CD1c-positive myeloid dendritic cell (primary cell): ENCODE results near the gene MAP3K9.
"Not testable (repeated sequence)": the region's sequence is repeated elsewhere in the genome, so short reads cannot be mapped to it uniquely, and the experiment has no call there.

Source experiments
- DNase-seq: peaks from one replicate; pipeline ENCODE4 v3.0.0-alpha.2; 2016; ENCODE audit errors: extremely low spot score

Gene MAP3K9

DNA sequence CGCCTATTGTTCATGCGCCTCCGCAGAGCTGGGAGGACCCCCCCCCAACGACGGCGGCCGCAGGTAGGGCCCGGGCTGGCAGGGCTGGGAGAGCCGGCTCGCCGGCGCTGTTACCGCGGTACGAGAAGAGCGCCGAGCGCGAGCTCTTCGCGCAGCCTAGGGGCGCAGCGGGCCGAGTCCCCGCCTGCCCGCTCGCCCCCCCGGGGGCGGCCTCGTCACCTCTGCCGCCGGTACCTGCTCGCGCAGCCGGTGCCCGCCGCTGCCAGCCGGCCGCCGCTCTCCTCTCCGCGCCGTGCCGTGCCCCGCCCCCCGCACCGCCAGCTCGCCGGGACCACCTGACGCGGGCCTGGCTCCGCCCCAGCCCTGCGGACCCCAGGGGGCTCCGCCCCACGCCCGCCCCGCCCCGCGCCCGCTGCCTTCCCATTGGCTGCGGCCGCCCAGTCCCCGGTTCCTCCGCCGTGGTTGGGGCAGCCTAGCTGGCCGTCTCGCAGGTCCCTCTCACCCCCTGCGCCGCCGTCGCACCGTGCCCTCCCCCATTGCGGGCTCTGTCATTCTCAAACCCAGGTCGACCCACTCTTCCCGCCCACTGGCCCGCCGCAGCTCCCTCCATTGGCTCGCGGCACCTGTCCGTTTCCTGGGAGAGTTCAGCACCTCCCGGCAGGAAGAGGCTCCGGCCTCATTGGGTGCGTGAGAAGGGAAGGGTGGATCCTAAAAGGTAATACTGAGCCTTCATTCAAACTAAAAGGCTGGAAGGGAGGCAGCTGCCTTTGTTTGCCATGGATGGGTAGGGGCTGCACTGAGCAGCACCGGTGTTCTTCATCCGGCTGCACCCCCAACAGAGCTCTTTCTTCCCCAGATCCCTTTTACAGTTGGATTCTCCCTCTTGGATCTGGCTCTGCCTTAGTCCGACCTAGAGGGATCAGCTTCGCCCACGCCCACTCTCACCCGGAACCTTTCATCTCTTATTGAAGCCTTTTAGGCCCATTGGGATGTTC is at the start of gene MAP3K9:
Gene MAP3K9 (minus strand): TSS at position 289 of the 995 bp plus-strand sequence. CDS start 342 bp downstream, outside the sequence.
- peak; percentile 72 for DNase-seq

DNA sequence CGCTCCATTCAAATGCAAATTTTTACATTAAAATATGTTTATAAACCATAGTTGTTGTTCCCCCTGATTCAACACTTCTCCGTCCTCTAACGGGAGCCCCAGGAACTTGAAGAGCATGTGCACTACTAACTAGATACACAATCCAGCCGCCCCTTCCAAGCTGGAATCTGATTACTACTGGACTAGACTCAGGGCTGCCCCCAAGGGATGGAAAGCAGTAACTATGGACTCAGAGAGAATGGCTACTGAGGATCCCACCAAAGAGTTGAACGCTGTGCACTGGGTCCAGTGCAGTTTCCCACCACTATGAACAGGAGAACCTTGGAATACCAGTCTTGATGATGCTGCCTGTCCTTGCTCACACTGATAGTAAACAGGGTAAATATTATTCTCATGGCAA is 49.3 kb upstream of the MAP3K9 start:
- no peak for DNase-seq

GRCh38 chr14:70857496-70857890 is 48.2 kb upstream of the MAP3K9 start:
- no peak for DNase-seq

- DNase-seq: no peak
Observed at GRCh38 chr14:70856851-70857495, 47.7 kb upstream of the MAP3K9 start.

DNA sequence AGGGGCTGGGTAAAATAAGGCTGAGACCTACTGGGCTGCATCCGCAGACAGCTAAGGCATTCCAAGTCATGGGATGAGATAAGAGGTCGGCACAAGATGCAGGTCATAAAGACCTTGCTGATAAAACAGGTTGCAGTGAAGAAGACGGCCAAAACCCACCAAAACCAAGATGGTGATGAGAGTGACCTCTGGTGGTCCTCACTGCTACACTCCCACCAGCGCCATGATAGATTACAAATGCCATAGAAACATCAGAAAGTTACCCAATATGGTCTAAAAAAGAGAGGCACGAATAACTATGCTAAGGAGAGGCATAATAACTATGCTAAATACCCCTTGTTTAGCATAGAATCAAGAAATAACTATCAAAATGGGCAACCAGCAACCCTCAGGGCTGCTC is 46.2 kb upstream of the MAP3K9 start:
- DNase-seq: no peak

- not testable (repeated sequence) for DNase-seq
Observed at GRCh38 chr14:70853658-70854057, 44.3 kb upstream of the MAP3K9 start.

- DNase-seq: no peak
Observed at GRCh38 chr14:70847406-70848090, 38.2 kb upstream of the MAP3K9 start.

DNA sequence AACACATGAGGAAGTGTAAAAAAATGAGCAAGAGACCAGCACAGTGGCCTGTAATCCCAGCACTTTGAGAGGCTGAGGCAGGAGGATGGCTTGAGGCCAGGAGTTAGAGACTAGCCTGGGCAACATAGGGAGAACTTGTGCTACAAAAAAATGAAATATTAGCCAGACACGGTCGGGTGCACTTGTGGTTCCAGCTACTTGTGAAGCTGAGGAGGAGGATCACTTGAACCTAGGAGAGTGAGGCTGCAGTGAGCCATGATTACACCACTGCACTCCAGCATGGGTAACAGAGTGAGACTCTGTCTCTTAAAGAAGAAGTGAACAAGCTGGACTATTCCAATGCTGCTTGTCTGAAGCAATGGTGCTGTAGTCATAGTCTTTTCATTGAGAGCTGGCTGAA is 36.3 kb upstream of the MAP3K9 start:
- DNase-seq: no peak

DNA sequence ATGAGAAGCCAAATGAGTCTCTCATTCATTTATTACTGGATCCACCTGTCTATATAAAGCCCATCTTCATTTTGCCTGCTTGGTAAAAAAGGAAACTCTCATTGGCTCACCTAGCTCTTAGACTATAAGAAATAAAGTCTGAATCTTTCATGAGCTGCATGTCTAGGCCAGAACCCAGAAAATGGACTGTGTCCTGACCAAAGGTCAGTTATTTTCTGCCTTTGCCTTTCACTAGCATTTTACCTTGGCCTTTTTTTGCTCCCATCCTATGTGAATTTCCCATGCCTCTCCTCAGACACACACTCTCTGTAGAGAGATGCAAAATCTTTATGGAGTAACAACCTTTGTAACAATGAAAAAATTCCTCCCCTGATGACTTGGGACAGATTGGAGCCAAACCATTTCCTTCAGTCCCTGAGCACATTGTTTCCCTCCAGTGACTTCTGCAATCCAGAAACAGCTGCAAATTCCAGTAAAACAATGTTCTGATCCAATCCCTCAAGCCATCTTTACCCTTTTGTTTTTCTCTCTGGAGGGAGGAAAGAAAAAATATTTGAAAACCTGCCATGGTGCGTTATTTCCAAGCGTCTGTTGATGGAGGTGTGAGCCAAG is 33.6 kb upstream of the MAP3K9 start:
- DNase-seq: no peak

GRCh38 chr14:70838076-70838475 is 28.8 kb upstream of the MAP3K9 start:
- no peak for DNase-seq

- no peak for DNase-seq
Observed at GRCh38 chr14:70836946-70837345, 27.6 kb upstream of the MAP3K9 start.

GRCh38 chr14:70833884-70834283 is 24.6 kb upstream of the MAP3K9 start:
- no peak for DNase-seq

DNA sequence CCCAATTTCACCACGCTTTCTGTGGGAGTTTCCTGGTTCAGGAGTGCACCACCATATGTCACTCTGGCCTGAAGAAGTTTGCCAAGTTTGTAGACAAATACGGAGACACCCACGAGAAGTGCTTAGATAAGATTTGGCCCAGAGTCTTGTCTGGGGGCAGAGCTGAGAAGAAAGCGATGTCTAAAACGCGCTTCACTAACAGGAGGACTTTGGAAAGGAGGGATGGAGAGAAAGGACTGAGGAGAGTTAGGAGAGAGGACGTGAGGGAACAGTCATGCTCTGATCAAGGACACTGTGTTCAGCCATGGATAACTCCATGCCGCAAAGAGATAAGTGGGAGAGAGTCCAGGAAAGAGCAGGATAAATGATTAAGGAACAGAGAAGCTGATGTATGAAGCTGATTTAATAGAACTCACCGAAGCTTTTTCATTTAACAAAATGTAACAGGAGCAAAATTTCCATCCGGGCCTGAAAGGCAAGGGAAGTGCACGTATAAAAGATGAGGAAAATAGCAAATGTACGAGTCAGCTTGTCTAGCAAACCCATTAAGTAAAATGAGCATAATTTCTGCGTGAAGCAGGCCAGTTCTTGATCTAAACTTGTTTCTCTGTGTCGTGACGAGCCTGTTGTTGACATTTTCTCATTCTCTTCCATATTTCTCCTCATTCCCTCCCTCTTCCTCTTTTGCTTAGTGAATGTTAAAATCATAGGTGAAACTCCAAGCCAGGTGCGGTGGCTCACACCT is 23.4 kb upstream of the MAP3K9 start:
- DNase-seq: no peak

- DNase-seq: no peak
Observed at GRCh38 chr14:70830998-70831781, 21.9 kb upstream of the MAP3K9 start.

DNA sequence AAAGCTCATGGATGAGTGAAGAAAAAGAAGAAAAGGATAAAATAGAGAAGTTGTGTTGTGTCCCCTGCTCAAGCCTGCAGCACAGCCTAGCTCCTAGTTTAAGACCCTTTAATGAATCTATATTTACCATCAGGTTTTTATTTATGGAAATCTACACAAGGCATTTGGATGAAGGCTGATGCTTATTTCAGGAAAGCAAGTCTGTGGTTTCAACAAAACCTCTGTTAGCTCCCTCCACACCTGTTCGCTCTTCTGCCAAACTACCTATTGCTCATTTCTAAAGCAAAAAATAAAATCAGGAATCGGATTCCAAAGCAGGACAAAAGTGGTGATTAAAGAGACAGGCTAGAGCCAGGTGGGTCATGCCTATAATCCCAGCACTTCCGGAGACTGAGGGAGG is 18.9 kb upstream of the MAP3K9 start:
- no peak for DNase-seq

- no peak for DNase-seq
Observed at GRCh38 chr14:70827752-70828151, 18.4 kb upstream of the MAP3K9 start.

GRCh38 chr14:70827347-70827746 is 18.0 kb upstream of the MAP3K9 start:
- no peak for DNase-seq

DNA sequence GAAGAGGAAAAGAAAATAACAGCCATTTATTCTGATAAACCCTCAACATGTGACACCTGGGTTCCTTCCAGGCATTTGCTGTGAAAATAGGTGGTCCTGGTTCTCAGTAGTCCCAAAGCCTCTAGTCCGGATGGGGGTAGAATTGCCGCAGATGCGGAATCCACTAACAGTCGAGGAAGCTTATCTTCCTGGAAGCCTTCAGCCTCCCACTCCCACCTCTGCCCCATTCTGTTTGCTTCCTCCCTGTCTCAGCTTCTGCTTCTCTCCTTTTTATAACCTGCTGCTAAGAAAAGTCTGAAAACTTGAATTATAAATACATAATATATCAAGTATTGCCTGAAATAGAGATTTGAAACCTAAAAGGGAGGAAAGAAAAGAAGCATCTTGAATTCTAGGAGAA is 14.0 kb upstream of the MAP3K9 start:
- no peak for DNase-seq

DNA sequence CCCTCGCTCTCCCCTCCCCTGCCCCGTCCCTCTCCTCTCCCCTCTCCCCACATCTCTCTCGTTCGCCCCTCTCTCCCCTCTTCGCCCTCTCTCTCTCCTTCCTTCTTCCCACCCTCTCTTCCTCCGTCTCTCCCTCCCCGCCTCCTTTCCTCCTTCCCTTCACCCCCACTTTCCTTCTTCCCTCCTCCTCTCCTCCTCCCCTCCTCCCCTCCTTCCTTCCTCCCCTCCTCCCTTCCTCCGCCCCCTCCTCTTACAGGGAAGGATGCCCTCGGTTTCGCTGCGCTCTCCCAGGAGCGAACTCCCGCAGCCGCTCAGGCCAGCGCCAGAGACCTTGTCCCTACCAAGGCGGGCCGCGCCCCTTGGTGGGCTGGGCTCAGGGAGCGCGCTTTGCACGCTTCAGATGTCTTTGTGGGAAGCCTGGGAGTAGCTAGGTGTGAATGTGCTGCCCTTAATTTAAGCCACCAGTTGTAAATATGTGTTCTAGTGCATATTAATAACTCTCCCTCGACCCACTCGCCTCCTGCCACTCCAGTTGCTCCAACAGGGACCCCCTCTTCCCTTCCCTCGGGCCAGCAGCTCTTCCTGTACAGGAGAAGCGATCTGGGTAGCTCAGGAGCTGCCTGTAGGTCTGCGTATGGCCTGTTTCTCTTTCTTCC is 13.3 kb upstream of the MAP3K9 start:
- DNase-seq: no peak
